Glutamatergic neuron (in vitro differentiated cells): ENCODE results near the gene DMGDH. TPM values are rescaled to one million over a fixed set of nuclear protein-coding genes. Genes with fewer than 3 reads are reported as not detected.

Source experiments
- DNase-seq: peaks from one replicate; pipeline ENCODE4 v3.0.0; 2022
- H3K27ac Mint-ChIP-seq: one replicate; pipeline ENCODE4 v1.8.0; 2020; ENCODE audit warnings: mild to moderate bottlenecking, mixed read lengths, inconsistent platforms; ENCODE audit not compliant: unreplicated experiment
- H3K27me3 Mint-ChIP-seq: one replicate; pipeline ENCODE4 v1.8.0; 2020; ENCODE audit warnings: mild to moderate bottlenecking, moderate library complexity, mixed read lengths, inconsistent platforms; ENCODE audit not compliant: unreplicated experiment
- H3K36me3 Mint-ChIP-seq: one replicate; pipeline ENCODE4 v1.8.0; 2020; ENCODE audit warnings: mild to moderate bottlenecking, mixed read lengths, inconsistent platforms; ENCODE audit not compliant: unreplicated experiment
- H3K4me1 Mint-ChIP-seq: one replicate; pipeline ENCODE4 v1.8.0; 2020; ENCODE audit warnings: mild to moderate bottlenecking, low read depth, mixed read lengths, inconsistent platforms; ENCODE audit not compliant: unreplicated experiment
- H3K4me3 Mint-ChIP-seq: one replicate; pipeline ENCODE4 v1.8.0; 2020; ENCODE audit warnings: mild to moderate bottlenecking, mixed read lengths, inconsistent platforms; ENCODE audit not compliant: unreplicated experiment
- H3K9me3 Mint-ChIP-seq: one replicate; pipeline ENCODE4 v1.8.0; 2020; ENCODE audit warnings: mild to moderate bottlenecking, moderate library complexity, mixed read lengths, inconsistent platforms; ENCODE audit not compliant: unreplicated experiment
- CTCF ChIP-seq: fragments of 200-600 bp; sonication (generic); IDR thresholded peaks from one replicate; pipeline ENCODE4 v1.5.0; 2021; ENCODE audit not compliant: partially characterized antibody, unreplicated experiment
- total RNA-seq: library from RNA; stranded (reverse); fragmentation: NEBNext Ultra II Directional; extraction: Animal tissue kit (Norgen Biotek cat#: 25700); gene quantifications from one replicate; pipeline ENCODE4 v1.2.1, GENCODE V29; 2021; ENCODE audit not compliant: unreplicated experiment

The DMGDH gene
- total RNA-seq, 1 donor from 2014 or later, result 1.7 TPM

GRCh38 chr5:78964889-78965288, 104.6 kb downstream of the DMGDH start:
- Mint-ChIP-seq H3K4me3 (no peak overlapping the region), H3K27me3 (peaks cover under 1% of the 10 kb centered on the region), H3K36me3 (no peaks in the 10 kb centered on the region), H3K27ac (no peak overlapping the region), H3K4me1 (peaks cover 6% of the 10 kb centered on the region), H3K9me3 (peaks cover 2% of the 10 kb centered on the region)
- TF ChIP-seq CTCF, result peak; percentile 11
- no peak for DNase-seq

GRCh38 chr5:78961743-78962142, 107.7 kb downstream of the DMGDH start:
- no peak for TF ChIP-seq CTCF
- peaks cover 4% of the 10 kb centered on the region for H3K9me3 Mint-ChIP-seq
- H3K27ac Mint-ChIP-seq, result no peak overlapping the region
- H3K27me3 Mint-ChIP-seq, result peaks cover 3% of the 10 kb centered on the region
- no peak for DNase-seq
- peaks cover 14% of the 10 kb centered on the region for H3K4me1 Mint-ChIP-seq
- no peaks in the 10 kb centered on the region for H3K36me3 Mint-ChIP-seq
- no peak overlapping the region for H3K4me3 Mint-ChIP-seq

GRCh38 chr5:78959767-78960166, 109.7 kb downstream of the DMGDH start:
- H3K4me1 Mint-ChIP-seq, result peaks cover 16% of the 10 kb centered on the region
- H3K4me3 Mint-ChIP-seq, result peak overlapping the region; percentile 25
- no peaks in the 10 kb centered on the region for H3K36me3 Mint-ChIP-seq
- peaks cover 3% of the 10 kb centered on the region for H3K27me3 Mint-ChIP-seq
- peaks cover 4% of the 10 kb centered on the region for H3K9me3 Mint-ChIP-seq
- TF ChIP-seq CTCF, result no peak
- H3K27ac Mint-ChIP-seq, result peak overlapping the region; percentile 82
- DNase-seq, result no peak

- no peak overlapping the region for H3K4me3 Mint-ChIP-seq
- no peak overlapping the region for H3K27ac Mint-ChIP-seq
- no peaks in the 10 kb centered on the region for H3K36me3 Mint-ChIP-seq
- H3K9me3 Mint-ChIP-seq, result peaks cover 4% of the 10 kb centered on the region
- DNase-seq, result no peak
- H3K27me3 Mint-ChIP-seq, result peaks cover 3% of the 10 kb centered on the region
- no peak for TF ChIP-seq CTCF
- peaks cover 19% of the 10 kb centered on the region for H3K4me1 Mint-ChIP-seq
Measured at GRCh38 chr5:78958672-78959445, 110.6 kb downstream of the DMGDH start.

GRCh38 chr5:78956901-78957300, 112.6 kb downstream of the DMGDH start:
- H3K27me3 Mint-ChIP-seq, result peaks cover 9% of the 10 kb centered on the region
- H3K4me1 Mint-ChIP-seq, result peaks cover 30% of the 10 kb centered on the region
- DNase-seq, result no peak
- TF ChIP-seq CTCF, result no peak
- no peak overlapping the region for H3K27ac Mint-ChIP-seq
- H3K9me3 Mint-ChIP-seq, result peaks cover 11% of the 10 kb centered on the region
- no peak overlapping the region for H3K4me3 Mint-ChIP-seq
- H3K36me3 Mint-ChIP-seq, result no peaks in the 10 kb centered on the region
